ENCODE results near the gene FOXL3.

GRCh38 chr7:268991-269390 lies 21.0 kb upstream of the FOXL3 start:
- no peak for TF ChIP-seq CTCF (IDR thresholded peaks at IDR 0.05; ENCODE audit: borderline replicate concordance, extremely low read depth, low read length, poor library complexity, severe bottlenecking)
- TF ChIP-seq EZH2 (IDR thresholded peaks at IDR 0.05; ENCODE audit: borderline replicate concordance, low read depth, low read length, severe bottlenecking) = no peak
